NCI-H2196 (cell line): ENCODE measurements around the gene SENP6.
"Not testable (repeated sequence)": the region's sequence is repeated elsewhere in the genome, so short reads cannot be mapped to it uniquely, and the experiment has no call there.

Experiments used
- DNase-seq: peaks from one replicate; lab custom pipeline; 2025; ENCODE audit not compliant: unreplicated experiment; lab: John Stamatoyannopoulos, UW

Gene SENP6

DNA sequence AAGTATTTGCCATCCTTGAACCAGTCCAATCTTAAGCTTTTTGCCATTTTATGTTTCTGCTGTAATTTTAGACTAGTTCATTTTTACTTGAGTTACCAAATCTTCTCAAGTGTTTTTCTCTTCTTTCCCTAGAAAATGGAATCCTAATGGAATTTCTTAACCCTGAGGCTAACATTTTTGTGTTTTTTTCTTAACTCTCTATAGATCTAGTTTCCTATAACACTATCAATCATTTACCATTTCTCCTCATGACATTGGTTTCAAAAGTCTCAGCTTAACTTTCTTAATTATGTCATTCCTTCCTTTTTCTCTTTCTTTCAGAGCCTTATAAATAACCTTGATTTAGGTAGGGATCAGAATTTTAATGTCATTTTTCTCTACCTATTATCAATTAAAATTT is 54.8 kb downstream of the SENP6 start:
- DNase-seq: no peak

DNA sequence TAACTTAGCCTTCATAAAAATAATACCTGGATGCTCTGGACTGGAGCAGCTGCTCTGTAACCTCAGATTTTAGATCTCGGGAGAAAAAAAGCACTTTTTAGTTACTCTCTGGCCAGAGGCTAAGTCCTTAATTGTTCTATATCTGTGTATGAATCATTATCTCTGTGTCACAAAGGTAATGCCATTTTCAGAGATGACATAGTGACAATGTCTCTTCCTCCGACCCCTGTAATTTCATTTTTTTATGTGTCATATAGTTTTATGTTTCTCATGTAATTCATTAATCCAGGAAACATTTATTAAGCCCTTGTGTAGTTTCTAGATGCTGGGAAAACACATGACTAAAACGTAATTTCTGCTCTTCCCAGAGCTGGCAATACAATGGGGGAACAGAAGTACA is 55.6 kb downstream of the SENP6 start:
- DNase-seq: no peak

DNA sequence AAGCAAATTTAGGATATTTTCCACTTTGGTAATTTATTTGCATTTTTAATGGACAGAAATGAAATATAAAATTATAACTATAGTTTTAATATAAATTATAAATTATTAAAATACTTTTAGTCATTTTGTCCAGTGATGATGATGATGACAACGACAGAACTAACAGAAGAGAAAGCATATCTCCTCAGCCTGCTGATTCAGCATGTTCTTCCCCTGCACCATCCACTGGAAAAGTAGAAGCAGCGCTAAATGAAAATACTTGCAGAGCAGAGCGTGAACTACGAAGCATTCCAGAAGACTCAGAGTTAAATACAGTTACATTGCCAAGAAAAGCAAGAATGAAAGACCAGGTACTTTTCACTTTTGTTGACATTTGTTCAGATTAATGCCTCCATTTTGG is 64.9 kb downstream of the SENP6 start:
- no peak for DNase-seq

DNA sequence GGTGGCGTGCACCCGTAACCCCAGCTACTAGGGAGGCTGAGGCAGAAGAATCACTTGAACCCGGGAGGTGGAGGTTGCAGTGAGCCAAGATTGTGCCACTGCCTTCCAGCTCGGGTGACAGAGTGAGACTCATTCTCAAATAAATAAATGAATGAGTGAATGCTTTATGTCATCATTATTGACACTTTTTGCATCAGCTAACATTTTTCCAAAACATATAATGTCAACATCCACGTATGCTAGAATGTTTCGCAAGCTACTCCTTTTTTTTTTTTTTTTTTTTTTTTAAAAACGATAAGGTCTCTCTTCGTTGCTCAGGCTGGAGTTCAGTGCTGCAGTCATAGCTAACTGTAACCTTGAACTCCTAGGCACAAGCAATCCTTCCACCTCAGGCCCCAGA is 72.2 kb downstream of the SENP6 start:
- DNase-seq: no peak

DNA sequence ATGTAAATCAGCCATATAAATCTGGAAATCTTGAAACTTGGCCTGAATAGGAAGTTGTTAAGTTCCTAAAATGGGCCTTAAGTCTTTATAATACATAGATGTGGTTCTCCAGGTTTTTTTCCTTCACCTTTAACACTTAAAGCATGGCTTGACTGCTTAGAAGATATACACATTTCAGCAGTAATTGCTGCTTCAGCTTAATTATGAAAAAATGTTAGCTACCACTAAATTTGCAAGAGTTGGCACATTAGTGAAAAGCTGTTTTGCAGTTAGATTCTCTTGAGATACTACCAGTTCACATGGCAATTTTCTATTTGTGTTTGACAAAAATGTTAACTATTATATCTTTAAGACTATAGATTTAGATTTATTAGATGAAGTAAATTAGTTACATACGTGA is 74.7 kb downstream of the SENP6 start:
- no peak for DNase-seq

DNA sequence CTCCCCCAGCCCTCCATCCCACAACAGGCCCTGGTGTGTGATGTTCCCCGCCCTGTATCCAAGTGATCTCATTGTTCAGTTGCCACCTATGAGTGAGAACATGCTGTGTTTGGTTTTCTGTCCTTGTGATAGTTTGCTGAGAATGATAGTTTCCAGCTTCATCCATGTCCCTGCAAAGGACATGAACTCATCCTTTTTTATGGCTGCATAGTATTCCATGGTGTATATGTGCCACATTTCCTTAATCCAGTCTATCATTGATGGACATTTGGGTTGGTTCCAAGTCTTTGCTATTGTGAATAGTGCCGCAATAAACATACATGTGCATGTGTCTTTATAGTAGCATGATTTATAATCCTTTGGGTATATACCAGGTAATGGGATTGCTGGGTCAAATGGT is 80.9 kb downstream of the SENP6 start:
- DNase-seq: not testable (repeated sequence)

DNA sequence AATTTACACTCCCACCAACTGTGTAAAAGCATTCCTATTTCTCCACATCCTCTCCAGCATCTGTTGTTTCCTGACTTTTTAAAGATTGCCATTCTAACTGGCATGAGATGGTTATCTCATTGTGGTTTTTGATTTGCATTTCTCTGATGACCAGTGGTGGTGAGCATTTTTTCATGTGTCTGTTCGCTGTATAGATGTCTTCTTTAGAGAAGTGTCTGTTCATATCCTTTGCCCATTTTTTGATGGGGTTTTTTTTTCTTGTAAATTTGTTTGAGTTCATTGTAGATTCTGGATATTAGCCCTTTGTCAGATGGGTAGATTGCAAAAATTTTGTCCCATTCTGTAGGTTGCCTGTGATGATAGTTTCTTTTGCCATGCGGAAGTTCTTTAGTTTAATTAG is 81.3 kb downstream of the SENP6 start:
- not testable (repeated sequence) for DNase-seq

DNA sequence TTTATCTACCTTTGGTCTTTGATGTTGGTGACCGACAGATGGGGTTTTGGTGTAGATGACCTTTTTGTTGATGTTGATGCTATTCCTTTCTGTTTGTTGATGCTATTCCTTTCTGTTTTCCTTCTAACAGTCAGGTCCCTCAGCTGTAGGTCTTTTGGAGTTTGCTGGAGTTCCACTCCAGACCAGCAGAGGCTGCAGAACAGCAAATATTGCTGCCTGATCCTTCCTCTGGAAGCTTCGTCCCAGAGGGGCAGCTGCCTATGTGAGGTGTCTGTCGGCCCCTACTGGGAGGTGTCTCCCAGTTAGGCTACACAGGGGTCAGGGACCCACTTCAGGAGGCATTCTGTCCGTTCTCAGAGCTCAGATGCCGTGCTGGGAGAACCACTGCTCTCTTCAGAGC is 85.9 kb downstream of the SENP6 start:
- not testable (repeated sequence) for DNase-seq

DNA sequence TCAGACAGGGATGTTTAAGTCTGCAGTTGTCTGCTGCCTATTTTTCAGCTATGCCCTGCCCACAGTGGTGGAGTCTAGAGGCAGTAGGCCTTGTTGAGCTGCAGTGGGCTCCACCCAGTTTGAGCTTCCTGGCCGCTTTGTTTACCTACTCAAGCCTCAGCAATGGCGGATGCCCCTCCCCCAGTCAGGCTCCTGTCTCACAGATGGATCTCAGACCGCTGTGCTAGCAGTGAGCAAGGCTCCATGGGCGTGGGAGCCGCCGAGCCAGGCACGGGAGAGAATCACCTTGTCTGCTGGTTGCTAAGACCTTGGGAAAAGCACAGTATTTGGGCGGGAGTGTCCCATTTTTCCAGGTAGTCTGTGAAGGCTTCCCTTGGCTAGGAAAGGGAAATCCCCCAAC is 86.3 kb downstream of the SENP6 start:
- DNase-seq: not testable (repeated sequence)

DNA sequence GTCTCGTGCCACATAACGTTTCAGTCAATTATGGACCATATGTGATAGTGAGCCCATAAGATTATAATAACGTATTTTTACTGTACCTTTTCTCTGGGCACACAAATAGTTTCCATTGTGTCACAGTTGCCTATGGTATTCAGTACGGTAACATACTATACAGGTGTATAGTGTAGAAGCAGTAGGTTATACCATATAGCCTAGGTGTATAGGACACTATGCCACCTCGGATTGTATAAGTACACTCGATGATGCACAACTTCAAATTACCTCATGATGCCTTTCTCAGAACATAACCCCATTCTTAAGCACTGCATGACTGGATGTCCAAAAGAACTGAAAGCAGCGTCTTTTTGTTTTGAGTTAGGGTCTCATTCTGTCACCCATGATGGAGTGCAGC is 87.9 kb downstream of the SENP6 start:
- DNase-seq: no peak

DNA sequence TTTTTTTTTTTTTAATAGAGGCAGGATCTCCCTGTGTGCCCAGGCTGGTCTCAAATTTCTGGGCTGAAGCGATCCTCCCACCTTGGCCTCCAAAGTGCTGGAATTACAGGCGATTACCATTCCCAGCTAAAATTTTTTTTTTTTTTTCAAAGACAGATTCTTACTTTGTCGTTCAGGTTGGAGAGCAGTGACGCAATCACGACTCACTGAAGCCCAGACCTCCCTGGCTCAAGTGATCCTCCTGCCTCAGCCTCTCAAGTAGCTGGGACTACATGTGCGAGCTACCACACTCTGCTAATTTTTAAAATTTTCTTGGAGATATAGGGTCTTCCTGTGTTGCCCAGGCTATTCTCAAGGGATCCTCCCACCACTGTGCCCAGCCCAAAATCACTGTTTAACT is 89.3 kb downstream of the SENP6 start:
- no peak for DNase-seq

DNA sequence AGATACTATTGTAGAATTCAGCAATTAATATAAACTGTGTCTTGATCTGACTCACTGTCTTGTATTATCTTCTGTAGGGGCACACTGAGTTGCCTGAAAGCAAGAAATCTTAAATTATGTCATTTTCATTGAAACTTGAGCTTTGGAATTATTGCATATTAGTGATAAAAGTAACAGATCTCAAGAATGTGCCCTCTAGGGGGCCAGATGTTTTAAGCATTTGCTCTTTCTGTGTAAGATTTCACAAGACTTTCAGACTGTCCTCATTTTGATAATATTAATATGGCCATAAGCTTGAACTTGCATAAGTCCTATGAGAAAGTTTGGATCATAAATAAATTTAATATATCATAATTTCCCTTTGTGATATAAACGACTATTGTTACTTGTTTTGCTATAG is 91.9 kb downstream of the SENP6 start:
- no peak for DNase-seq

DNA sequence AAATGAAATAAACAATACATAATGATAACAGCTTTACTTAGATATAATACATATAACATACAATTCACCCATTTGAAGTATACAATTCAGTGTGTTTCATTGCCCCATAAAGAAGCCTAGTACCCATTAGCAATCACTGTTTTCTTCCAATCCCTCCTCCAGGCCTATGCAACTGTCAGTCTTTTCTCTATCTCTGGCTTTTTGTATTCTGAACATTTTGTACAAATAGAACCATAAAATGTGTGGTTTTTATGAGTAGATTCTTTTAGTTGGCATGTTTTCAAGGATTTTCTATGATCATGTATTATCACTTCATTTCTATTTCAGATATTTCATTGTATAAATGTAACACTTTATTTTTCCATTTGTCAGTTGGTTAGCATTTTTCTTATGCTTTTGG is 92.7 kb downstream of the SENP6 start:
- no peak for DNase-seq

DNA sequence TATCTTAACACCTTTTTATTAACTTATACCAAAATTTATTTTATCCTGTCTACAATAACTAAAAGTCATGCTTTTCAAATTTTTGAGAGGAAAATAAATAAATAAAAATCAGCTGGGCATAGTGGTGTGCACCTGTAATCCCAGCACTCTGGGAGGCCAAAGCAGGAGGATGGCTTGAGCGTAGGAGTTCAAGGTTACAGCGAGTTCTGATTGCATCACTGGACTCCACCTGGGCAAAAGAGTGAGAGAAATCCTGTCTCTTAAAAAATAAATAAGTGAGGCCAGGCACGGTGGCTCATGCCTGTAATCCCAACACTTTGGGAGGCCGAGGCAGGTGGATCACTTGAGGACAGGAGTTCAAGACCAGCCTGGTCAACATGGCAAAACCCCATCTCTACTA is 106.7 kb downstream of the SENP6 start:
- not testable (repeated sequence) for DNase-seq

DNA sequence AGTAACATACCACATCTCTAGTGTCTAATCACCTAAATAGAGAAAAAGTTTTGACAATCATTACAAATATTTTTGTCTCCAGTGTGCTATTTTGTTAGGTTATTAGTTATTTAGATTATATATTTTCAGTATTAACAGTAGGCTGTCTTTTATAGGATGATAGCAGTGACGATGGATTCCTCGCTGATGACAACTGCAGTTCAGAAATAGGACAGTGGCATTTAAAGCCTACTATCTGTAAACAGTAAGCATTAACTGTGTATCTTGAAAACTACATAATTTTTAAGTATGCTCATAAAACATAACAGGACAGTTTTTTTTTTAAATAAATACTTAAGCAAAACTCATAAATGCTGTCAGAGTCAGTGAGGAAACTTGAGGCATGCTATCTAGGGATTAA is 109.5 kb downstream of the SENP6 start:
- DNase-seq: no peak

DNA sequence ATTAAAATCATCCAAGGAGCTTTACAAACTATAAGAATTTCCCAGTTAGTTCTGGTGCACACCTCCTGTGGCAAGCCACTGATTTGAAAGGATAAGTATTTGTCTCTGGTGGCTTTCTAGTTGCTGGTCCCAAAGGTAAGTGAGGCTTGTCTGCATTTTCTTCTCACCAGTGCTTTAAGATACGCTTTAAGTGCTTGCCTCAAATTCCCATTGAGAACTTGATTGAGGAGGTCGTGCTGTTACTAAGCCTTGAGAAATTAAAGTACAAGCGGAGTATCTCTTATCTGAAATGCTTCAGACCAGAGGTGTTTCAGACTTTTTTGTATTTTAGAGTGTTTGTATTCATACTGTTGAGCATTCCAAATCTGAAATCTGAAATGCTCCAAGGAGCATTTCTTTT is 117.5 kb downstream of the SENP6 start:
- no peak for DNase-seq

DNA sequence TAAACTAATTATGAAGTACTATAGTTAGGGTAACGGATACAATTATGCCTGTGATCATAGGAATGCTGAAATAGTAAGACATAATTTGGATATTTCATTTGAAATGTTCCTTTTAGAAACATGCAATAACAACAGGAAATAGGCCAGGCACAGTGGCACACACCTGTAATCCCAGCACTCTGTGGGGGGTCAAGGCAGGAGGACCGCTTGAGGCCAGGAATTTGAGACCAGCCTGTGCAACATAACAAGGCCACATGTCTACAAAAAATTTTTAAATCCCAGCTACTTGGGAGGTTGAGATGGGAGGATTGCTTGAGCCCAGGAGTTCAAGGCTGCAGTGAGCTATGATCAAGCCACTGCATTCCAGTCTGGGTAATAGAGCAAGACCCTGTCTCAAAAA is 121.7 kb downstream of the SENP6 start:
- no peak for DNase-seq

DNA sequence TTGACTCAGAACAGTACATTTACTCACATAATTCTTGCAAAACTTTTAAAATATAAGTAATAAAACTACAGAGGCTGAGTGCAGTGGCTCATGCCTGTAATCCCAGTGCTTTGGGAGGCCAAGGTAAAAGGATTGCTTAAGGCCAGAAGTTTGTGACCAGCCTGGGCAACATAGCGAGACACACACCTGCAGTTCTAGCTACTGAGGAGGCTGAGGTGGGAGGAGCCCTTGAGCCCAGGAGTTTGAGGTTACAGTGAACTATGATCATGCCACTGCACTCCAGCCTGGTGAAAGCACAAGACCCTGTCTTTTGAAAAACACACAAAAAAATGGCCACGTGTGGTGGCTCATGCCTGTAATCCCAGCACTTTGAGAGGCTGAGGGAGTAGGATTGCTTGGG is 125.5 kb downstream of the SENP6 start:
- DNase-seq: no peak

DNA sequence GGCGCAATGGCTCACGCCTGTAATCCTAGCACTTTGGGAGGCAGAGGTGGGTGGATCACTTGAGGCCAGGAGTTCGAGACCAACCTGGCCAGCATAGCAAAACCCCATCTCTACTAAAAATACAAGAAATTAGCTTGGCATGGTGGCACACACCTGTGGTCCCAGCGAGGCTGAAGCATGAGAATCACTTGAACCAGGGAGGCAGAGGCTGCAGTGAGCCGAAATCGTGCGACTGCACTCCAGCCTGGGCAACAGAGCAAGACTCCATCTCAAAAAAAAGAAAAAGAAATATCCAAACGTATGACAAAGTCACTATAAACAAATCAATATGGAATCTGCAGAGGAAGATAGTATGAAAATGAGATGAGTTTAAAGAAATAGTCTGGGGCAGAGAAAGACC is 129.3 kb downstream of the SENP6 start:
- DNase-seq: not testable (repeated sequence)

DNA sequence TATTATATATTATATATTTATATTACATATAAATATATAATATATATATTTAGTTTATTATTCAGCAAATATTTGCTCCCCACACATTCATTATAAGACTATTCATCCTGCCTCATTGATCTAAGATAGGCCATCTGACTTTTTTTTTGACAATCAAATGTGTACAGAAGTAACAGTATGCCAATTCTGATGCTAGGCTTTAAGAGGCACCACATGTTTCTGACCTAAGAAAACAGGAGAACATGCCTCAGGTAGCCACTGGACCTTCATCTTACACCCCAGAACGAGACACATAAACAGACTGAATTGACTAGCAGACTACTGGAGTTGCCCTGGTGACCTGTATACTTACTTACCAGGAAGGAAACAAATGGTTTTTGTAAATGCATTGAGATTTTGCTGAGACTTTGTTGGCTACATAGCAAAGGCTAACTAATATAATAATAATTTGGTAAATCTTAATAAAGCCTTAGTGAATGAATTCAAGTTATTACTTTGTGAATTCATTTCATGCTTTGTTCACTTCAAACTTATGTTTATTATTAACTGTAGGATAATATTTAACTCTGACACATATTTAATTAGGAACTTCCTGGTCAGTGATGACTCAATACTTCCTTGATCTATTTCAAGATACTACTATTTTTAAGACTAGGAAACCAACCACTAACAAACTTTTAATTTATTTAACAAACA is 134.0 kb downstream of the SENP6 start:
- no peak for DNase-seq

DNA sequence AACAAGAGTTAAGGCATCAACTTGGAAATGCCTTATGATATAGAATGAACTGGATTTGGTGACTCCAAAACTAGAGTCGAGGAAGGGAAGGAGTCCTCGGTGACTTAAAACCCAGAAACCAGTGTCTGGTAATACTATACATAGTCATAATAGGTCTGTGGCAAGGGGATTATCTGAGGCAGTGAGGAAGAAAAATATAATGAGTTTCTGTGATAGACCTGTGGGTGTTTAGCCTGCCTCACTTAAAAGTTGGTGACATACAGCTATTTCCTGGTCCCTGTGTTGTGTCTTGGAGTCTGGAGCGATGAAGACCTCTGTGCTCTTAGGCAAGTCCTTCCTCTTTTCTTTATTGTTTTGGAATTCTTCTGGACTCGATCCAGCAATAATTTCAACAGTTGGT is 142.3 kb downstream of the SENP6 start:
- no peak for DNase-seq

DNA sequence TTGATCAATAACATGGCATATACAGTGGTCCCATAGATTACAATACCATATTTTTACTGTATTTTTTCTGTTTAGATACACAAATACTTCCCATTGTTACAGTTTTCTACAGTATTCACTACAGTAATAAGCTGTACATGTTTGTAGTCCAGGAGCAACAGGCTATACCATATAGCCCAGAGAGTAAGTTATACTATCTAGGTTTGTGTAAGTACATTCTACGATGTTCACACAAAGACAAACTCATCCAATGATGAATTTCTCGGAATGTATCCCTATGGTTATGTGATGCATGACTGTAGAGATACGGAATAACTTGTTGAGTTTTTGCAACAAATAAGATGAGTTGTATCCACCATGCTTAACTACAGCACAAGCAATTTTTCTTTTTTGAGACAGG is 143.7 kb downstream of the SENP6 start:
- no peak for DNase-seq

DNA sequence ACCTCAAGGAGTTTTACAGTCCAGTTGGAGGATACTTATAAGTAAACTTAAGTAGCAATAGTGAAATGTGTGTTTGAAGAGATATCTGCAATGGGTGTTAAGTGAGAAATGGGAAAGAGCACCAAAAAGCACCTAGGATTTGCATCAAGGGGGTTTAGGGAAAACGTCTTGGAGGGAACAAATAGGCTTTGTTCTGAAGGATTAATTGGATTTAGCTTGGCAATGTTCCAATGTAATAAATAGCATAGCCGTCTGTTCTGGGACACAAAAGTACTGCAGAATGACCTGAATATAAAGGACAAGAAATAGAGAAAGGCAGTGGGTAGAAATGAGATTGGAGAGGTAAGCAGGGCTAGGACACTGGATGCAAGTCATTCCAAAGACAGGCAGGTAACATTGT is 144.5 kb downstream of the SENP6 start:
- no peak for DNase-seq
